22Rv1 (cell line): ENCODE data around the gene DOP1B.

Source experiments
- ZFX ChIP-seq: fragments of 450-650 bp; IDR thresholded peaks from 2 replicates; pipeline ENCODE4 v1.6.1; 2017; ENCODE audit warnings: antibody characterized with exemption, borderline replicate concordance
- TF ChIP-seq, protein P1 (sequence below): fragments of 450-650 bp; IDR thresholded peaks from 2 replicates; pipeline ENCODE4 v1.5.1; 2017; ENCODE audit warnings: mild to moderate bottlenecking

DNA sequence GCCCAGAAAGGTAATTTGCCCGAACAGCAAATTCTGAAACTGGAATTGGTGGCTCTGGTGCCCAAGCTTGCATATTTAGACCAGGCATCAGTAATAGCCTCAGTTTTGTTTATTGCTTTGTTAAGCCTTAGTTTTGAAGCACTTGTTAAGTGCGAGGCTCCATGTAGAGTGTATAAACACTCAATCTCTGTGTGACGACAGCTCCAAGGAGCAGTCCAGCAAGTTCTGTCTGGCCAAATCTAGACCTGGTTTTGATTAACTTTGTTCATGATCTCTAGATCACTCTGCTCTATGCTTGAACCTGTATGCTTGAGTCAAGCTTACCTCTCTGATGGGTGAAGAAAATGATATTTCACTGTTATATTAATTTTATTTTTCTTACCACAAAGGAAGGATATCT is 37.4 kb downstream of the DOP1B start:
- TF ChIP-seq, protein P1, sequence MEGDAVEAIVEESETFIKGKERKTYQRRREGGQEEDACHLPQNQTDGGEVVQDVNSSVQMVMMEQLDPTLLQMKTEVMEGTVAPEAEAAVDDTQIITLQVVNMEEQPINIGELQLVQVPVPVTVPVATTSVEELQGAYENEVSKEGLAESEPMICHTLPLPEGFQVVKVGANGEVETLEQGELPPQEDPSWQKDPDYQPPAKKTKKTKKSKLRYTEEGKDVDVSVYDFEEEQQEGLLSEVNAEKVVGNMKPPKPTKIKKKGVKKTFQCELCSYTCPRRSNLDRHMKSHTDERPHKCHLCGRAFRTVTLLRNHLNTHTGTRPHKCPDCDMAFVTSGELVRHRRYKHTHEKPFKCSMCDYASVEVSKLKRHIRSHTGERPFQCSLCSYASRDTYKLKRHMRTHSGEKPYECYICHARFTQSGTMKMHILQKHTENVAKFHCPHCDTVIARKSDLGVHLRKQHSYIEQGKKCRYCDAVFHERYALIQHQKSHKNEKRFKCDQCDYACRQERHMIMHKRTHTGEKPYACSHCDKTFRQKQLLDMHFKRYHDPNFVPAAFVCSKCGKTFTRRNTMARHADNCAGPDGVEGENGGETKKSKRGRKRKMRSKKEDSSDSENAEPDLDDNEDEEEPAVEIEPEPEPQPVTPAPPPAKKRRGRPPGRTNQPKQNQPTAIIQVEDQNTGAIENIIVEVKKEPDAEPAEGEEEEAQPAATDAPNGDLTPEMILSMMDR: no peak
- TF ChIP-seq ZFX: no peak
